HG03521 (cell line): ENCODE measurements around the gene SLAMF1.
"Not testable (repeated sequence)": the region's sequence is repeated elsewhere in the genome, so short reads cannot be mapped to it uniquely, and the experiment has no call there.

Experiments used
- ATAC-seq: cut with Tn5 transposase; IDR thresholded peaks from one replicate; pipeline ENCODE4 v1.9.1; 2021; ENCODE audit warnings: mild to moderate bottlenecking, moderate library complexity; ENCODE audit not compliant: unreplicated experiment

The SLAMF1 gene

DNA sequence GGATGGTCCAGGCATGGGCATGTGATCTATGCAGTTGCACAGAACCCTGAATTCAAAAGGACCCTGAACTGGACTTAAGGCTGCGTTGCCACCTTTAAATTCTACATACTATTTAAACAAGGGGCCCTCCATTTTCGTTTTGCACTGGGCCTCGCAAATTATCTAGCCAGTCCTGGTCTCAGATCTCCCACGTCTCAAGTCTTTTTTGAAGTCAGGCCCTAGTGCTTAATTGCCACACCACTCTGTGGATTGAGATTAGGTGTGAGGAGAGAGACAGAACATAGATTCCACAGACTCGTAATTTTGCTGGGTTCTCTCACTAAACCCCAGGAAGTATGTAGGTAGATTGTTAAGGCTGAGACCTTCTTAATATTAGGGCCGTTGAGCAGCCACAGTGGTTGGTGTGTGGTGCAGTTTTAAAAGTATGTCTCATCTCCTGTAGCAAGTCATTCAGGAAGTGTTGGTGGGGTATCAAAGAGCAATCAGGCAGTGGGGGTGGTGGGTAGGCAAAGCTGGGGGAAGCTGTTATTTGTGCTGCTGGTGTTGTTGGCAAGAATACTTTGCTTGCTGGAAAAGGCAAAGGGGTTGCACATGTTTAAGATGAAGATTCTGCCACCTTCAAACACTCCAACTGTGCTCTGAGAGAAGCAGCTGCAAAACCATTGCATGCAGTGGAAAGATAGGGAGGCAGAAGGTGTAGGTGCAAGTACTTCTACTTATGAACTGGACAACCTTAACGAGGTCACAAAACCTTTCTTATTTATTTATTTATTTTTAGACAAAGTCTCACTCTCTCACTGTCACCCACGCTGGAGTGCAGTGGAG is 78.8 kb downstream of the SLAMF1 start:
- no peak for ATAC-seq

GRCh38 chr1:160567341-160567740 is 79.5 kb downstream of the SLAMF1 start:
- no peak for ATAC-seq

DNA sequence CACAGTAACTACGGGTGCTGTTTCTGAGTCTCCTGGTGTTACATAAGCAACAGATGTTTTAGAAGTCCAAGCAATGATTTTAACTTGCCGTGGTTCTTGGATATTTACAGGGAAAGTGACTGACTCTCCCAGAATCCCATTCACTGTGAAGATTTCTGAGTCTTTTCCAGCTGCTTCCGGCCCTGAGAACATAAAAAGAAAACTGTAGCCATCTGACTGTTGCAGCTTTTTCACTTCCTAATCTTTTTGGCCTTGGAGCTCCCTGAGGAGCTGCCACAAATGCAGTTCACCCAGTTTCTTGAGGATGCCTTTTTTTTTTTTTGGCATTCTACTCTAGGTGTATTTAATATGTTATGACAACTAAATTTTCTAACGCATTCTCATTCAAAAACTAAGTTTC is 81.3 kb downstream of the SLAMF1 start:
- no peak for ATAC-seq

GRCh38 chr1:160563230-160563629 is 83.6 kb downstream of the SLAMF1 start:
- not testable (repeated sequence) for ATAC-seq

GRCh38 chr1:160562745-160563144 is 84.1 kb downstream of the SLAMF1 start:
- not testable (repeated sequence) for ATAC-seq

DNA sequence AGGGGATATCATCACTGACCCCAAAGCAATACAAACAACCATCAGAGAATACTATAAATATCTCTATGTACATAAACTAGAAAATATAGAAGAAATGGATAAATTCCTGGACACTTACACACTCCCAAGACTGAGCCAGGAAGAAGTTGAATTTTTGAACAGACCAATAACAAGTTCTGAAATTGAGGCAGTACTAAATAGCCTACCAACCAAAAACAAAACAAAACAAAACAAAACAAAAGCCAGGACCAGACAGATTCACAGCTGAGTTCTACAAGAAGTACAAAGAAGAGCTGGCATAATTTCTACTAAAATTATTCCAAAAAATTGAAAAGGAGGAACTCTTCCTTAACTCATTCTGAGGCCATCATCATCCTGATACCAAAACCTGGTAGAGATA is 86.0 kb downstream of the SLAMF1 start:
- no peak for ATAC-seq

DNA sequence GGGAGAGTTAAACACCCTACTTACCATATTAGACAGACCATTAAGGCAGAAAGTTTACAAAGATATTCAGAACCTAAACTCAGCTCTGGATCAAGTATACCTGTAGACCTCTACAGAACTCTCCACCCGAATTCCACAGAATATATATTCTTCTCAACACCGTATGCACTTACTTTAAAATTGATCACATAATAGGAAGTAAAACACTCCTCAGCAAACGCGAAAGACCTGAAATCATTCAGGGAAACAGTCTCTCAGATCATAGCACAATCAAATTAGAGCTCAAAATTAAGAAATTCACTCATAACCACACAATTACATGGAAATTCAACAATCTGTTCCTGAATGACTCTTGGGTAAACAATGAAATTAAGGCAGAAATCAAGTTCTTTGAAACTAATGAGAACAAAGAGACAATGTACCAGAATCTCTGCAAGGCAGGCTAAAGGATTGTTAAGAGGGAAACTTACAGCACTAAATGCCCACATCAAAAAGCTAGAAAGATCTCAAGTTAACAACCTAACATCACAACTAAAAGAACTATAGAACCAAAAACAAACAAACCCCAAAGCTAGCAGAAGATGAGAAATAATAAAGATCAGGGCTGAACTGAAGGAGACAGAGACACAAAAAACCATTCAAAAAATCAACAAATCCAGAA is 86.7 kb downstream of the SLAMF1 start:
- ATAC-seq: no peak

- not testable (repeated sequence) for ATAC-seq
These were observed 87.4 kb downstream of the SLAMF1 start for GRCh38 chr1:160559437-160559836.

- ATAC-seq: no peak
These were observed 88.0 kb downstream of the SLAMF1 start for GRCh38 chr1:160558660-160559380.
